ENCODE results near the gene DIS3L2.

Gene DIS3L2

GRCh38 chr2:232245111-232245510 lies 283.6 kb downstream of the DIS3L2 start:
- H3K36me3 Mint-ChIP-seq (ENCODE audit: low read depth): peaks cover 13% of the 10 kb centered on the region
- no peak overlapping the region for H3K27ac Mint-ChIP-seq
- H3K4me1 Mint-ChIP-seq (ENCODE audit: low read depth): peaks cover 11% of the 10 kb centered on the region
- no peaks in the 10 kb centered on the region for H3K27me3 Mint-ChIP-seq
- no peaks in the 10 kb centered on the region for H3K9me3 Mint-ChIP-seq
- no peak overlapping the region for H3K4me3 Mint-ChIP-seq

DNA sequence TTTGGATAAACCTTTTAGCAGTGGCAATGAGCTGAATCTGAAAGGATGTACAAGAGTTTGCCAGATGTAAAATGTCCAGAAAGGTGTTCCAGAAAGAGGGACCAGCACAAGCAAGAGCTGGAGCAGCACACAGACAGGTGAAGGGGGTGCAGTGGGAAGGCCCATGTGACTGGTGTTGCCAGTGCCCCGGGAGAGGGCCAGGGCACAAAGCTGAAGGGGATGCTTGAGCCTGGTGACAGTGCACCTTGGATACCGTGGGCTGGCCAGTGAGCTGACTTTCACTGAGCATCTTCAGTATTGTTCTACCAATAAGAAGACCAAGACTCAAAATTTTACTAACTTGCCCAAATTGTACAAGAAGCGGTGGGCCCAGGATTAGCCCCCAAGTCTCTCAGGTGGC lies 284.7 kb downstream of the DIS3L2 start:
- H3K27ac Mint-ChIP-seq: no peak overlapping the region
- no peak overlapping the region for H3K4me3 Mint-ChIP-seq
- no peaks in the 10 kb centered on the region for H3K9me3 Mint-ChIP-seq
- no peaks in the 10 kb centered on the region for H3K27me3 Mint-ChIP-seq
- H3K36me3 Mint-ChIP-seq (ENCODE audit: low read depth): peaks cover 17% of the 10 kb centered on the region
- H3K4me1 Mint-ChIP-seq (ENCODE audit: low read depth): no peaks in the 10 kb centered on the region

DNA sequence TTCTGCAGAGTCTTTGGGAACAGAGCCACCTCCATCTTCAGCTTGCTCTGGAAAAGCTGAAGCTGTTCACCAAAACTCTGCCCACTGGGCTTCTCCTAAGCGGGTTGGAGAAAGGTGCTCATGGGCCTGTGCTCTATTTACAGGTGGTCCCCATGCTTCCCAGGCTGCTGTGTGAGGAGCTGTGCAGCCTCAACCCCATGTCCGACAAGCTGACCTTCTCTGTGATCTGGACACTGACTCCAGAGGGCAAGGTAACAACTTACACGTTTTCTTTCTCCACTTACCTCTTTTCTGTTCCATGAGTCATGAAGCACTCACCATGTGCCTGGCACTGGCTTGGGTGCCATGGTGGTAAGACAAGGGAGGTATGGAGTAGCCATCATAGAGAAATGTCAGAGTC lies 287.6 kb downstream of the DIS3L2 start:
- no peaks in the 10 kb centered on the region for H3K27me3 Mint-ChIP-seq
- H3K4me3 Mint-ChIP-seq: no peak overlapping the region
- no peak overlapping the region for H3K27ac Mint-ChIP-seq
- H3K36me3 Mint-ChIP-seq (ENCODE audit: low read depth): peaks cover 19% of the 10 kb centered on the region
- H3K9me3 Mint-ChIP-seq: no peaks in the 10 kb centered on the region
- H3K4me1 Mint-ChIP-seq (ENCODE audit: low read depth): no peaks in the 10 kb centered on the region

DNA sequence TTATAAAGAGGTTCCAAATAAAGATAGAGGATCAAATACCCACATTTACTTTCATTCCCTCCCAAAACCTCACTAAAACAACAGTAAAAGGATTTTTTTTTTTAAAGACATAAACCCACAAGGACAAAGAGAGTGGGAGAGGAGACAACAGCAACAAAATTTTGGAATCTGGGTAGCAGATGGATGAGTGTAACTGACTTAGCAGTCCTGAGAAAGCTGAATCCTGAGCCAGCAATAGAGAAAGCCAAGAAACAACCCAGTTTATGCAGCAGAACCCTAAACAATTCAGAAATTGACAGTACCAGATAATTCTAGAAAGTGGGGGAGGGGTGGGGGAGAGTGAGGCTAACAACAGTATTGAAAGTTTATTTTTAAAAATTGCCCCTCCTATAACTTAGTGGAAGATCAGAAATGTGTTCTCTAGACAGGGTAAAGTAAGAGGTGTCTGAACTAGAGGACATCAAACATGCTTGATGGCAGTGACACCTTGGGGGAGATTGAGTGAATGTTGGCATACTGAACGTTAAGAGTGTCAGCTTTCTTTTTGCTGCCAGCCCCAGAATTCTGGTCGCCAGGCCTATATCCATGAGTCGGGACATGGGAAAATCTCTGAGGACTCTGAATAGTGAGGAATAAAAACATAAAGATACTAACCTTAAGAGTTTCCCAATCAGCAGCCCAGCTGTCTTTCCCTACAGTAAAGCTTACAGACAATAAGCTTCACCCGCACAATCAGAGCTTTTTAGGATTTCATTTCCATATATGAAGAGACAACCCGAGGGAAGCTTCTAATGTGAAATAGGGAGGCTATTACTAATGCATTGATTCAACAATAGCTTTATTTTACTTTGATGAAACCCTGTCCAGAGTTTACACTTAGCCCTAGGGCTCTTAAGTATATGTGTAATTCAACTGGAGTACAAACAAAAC lies 289.0 kb downstream of the DIS3L2 start:
- no peaks in the 10 kb centered on the region for H3K4me1 Mint-ChIP-seq (ENCODE audit: low read depth)
- no peaks in the 10 kb centered on the region for H3K27me3 Mint-ChIP-seq
- H3K27ac Mint-ChIP-seq: no peak overlapping the region
- no peak overlapping the region for H3K4me3 Mint-ChIP-seq
- H3K36me3 Mint-ChIP-seq (ENCODE audit: low read depth): peaks cover 19% of the 10 kb centered on the region
- H3K9me3 Mint-ChIP-seq: no peaks in the 10 kb centered on the region

GRCh38 chr2:232255033-232255432 lies 293.5 kb downstream of the DIS3L2 start:
- peaks cover 18% of the 10 kb centered on the region for H3K36me3 Mint-ChIP-seq (ENCODE audit: low read depth)
- no peaks in the 10 kb centered on the region for H3K4me1 Mint-ChIP-seq (ENCODE audit: low read depth)
- H3K4me3 Mint-ChIP-seq: no peak overlapping the region
- no peaks in the 10 kb centered on the region for H3K27me3 Mint-ChIP-seq
- no peak overlapping the region for H3K27ac Mint-ChIP-seq
- H3K9me3 Mint-ChIP-seq: no peaks in the 10 kb centered on the region

GRCh38 chr2:232260075-232260474 lies 298.6 kb downstream of the DIS3L2 start:
- H3K4me1 Mint-ChIP-seq (ENCODE audit: low read depth): no peaks in the 10 kb centered on the region
- no peak overlapping the region for H3K4me3 Mint-ChIP-seq
- no peak overlapping the region for H3K27ac Mint-ChIP-seq
- peaks cover 32% of the 10 kb centered on the region for H3K36me3 Mint-ChIP-seq (ENCODE audit: low read depth)
- H3K9me3 Mint-ChIP-seq: no peaks in the 10 kb centered on the region
- no peaks in the 10 kb centered on the region for H3K27me3 Mint-ChIP-seq

DNA sequence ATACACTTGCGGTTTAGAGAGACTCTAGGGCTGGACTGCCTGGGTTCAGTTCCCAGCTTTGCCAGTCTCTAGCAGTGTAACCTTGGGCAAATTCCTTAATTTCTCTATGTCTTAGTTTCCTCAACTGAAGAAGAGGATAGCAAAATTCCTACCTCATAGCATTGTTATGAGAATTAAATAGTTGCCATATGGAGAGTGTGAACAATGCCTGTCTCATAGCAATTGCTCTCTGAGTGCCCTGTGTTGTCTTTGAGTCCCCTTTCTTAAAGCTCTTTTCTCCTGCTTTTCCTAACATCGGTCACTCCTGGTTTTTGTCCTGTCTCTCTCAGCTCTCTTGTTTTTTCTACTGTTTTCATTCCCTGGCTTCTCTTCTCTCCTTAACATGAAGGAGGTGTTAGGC lies 300.3 kb downstream of the DIS3L2 start:
- H3K4me3 Mint-ChIP-seq: no peak overlapping the region
- H3K27ac Mint-ChIP-seq: no peak overlapping the region
- H3K36me3 Mint-ChIP-seq (ENCODE audit: low read depth): peaks cover 39% of the 10 kb centered on the region
- no peaks in the 10 kb centered on the region for H3K27me3 Mint-ChIP-seq
- no peaks in the 10 kb centered on the region for H3K4me1 Mint-ChIP-seq (ENCODE audit: low read depth)
- H3K9me3 Mint-ChIP-seq: no peaks in the 10 kb centered on the region

GRCh38 chr2:232263295-232263694 lies 301.8 kb downstream of the DIS3L2 start:
- Mint-ChIP-seq H3K27me3 (no peaks in the 10 kb centered on the region), H3K27ac (no peak overlapping the region), H3K4me3 (no peak overlapping the region), H3K9me3 (no peaks in the 10 kb centered on the region), H3K36me3 (ENCODE audit: low read depth) (peaks cover 39% of the 10 kb centered on the region), H3K4me1 (ENCODE audit: low read depth) (no peaks in the 10 kb centered on the region)

DNA sequence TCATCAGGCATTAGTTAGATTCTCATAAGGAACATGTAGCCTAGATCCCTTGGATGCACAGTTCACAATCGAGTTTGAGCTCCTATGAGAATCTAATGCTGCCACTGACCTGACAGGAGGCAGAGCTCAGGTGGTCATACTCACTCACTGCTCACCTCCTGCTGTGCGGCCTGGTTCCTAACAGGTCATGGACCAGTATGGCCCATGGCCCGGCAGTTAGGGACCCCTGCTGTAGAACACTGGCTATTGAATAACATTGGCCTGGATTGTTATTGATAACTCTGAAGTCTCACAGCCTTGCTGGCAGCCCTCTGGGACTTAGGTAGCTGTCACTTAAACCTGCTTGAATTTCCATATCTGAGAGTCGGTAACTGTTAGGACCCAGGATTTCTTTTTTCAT lies 302.6 kb downstream of the DIS3L2 start:
- Mint-ChIP-seq H3K27me3 (no peaks in the 10 kb centered on the region), H3K9me3 (no peaks in the 10 kb centered on the region), H3K4me3 (no peak overlapping the region), H3K27ac (no peak overlapping the region), H3K4me1 (ENCODE audit: low read depth) (no peaks in the 10 kb centered on the region), H3K36me3 (ENCODE audit: low read depth) (peaks cover 35% of the 10 kb centered on the region)

DNA sequence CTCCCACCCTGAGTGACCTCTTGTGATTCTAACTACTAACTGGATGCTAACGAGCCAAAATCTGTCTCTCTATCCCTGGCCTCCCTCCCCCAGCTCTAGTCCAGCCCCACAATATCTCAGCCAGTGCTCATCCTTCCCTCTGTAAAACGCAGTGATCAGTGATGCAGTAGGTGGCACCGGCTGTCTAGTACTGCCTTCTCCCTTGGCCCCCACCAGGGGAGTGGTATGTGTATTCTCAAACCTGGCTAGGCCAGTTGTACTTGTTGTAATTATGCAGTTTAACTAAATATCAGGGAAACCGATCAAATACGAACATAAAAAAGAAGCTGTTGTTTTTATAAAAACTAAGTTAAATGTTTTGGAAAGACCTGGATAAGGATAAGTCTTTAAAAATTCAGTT lies 303.8 kb downstream of the DIS3L2 start:
- H3K36me3 Mint-ChIP-seq (ENCODE audit: low read depth): peaks cover 33% of the 10 kb centered on the region
- no peak overlapping the region for H3K4me3 Mint-ChIP-seq
- no peaks in the 10 kb centered on the region for H3K9me3 Mint-ChIP-seq
- H3K27ac Mint-ChIP-seq: no peak overlapping the region
- H3K4me1 Mint-ChIP-seq (ENCODE audit: low read depth): no peaks in the 10 kb centered on the region
- H3K27me3 Mint-ChIP-seq: no peaks in the 10 kb centered on the region

- no peaks in the 10 kb centered on the region for H3K27me3 Mint-ChIP-seq
- H3K4me1 Mint-ChIP-seq (ENCODE audit: low read depth): no peaks in the 10 kb centered on the region
- no peak overlapping the region for H3K4me3 Mint-ChIP-seq
- H3K36me3 Mint-ChIP-seq (ENCODE audit: low read depth): peaks cover 21% of the 10 kb centered on the region
- H3K9me3 Mint-ChIP-seq: no peaks in the 10 kb centered on the region
- no peak overlapping the region for H3K27ac Mint-ChIP-seq
Observed at GRCh38 chr2:232268636-232269165, 307.2 kb downstream of the DIS3L2 start.

- H3K27me3 Mint-ChIP-seq: no peaks in the 10 kb centered on the region
- no peaks in the 10 kb centered on the region for H3K9me3 Mint-ChIP-seq
- H3K4me3 Mint-ChIP-seq: no peak overlapping the region
- peaks cover 10% of the 10 kb centered on the region for H3K36me3 Mint-ChIP-seq (ENCODE audit: low read depth)
- H3K4me1 Mint-ChIP-seq (ENCODE audit: low read depth): no peaks in the 10 kb centered on the region
- peak overlapping the region; percentile 27 for H3K27ac Mint-ChIP-seq
Observed at GRCh38 chr2:232269867-232270266, 308.4 kb downstream of the DIS3L2 start.

DNA sequence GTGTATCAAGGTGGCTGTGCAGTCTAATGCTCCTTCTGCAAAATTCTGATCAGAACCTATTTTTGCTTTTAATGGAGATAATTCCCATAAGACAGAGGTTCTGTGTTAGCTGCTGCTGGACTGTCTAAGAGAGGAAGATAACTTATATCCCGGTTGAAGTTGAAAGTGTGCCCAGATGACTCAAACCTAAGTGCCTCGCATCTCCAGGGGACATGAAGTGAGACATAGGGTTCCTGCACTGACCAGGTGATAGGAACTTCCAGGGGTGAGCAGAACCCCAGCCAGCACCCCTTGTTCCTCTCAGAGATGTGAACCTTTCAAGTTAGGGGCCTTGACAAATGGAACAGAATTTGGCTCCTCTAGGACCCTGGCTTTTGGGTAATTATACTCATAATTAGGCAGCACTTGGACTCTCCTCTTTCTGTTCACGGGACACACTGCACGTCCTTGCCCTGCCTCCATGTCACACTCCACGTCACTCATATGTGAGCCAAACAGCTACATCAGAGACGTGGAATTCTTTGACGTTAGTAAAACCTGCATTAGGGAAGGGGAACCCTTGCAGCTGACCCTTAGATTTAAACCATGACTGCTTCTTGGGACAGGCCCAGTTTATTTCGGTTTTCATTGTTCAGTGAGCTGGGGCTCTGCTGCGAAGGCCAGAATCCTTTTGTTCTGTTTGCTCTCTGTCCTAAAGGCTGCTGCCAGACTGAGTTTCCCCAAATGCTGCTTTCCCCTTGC lies 312.6 kb downstream of the DIS3L2 start:
- Mint-ChIP-seq H3K27me3 (no peaks in the 10 kb centered on the region), H3K4me3 (no peak overlapping the region), H3K36me3 (ENCODE audit: low read depth) (peaks cover 18% of the 10 kb centered on the region), H3K4me1 (ENCODE audit: low read depth) (no peaks in the 10 kb centered on the region), H3K27ac (no peak overlapping the region), H3K9me3 (no peaks in the 10 kb centered on the region)

- Mint-ChIP-seq H3K36me3 (ENCODE audit: low read depth) (peaks cover 25% of the 10 kb centered on the region), H3K9me3 (no peaks in the 10 kb centered on the region), H3K27ac (no peak overlapping the region), H3K4me1 (ENCODE audit: low read depth) (no peaks in the 10 kb centered on the region), H3K27me3 (no peaks in the 10 kb centered on the region), H3K4me3 (no peak overlapping the region)
Observed at GRCh38 chr2:232275670-232276069, 314.2 kb downstream of the DIS3L2 start.

GRCh38 chr2:232276084-232276732 lies 314.7 kb downstream of the DIS3L2 start:
- H3K4me1 Mint-ChIP-seq (ENCODE audit: low read depth): no peaks in the 10 kb centered on the region

More at GRCh38 chr2:232276084-232276732, 314.7 kb downstream of the DIS3L2 start:
- Mint-ChIP-seq H3K36me3 (ENCODE audit: low read depth) (peaks cover 28% of the 10 kb centered on the region), H3K9me3 (no peaks in the 10 kb centered on the region), H3K27ac (no peak overlapping the region), H3K27me3 (no peaks in the 10 kb centered on the region), H3K4me3 (no peak overlapping the region)
